Keratinocyte (primary cell): ENCODE results near the gene ATP11B. TPM values are rescaled to one million over a fixed set of nuclear protein-coding genes. Genes with fewer than 3 reads are reported as not detected.

Source experiments
- DNase-seq: peaks from one replicate; pipeline ENCODE4 v3.0.0-alpha.2; 2011; ENCODE audit warnings: low read depth, missing footprints, low spot score
- FAIRE-seq: peaks from 2 replicates; lab custom pipeline; 2011; peaks lifted over from hg19 to GRCh38; lab: Jason Lieb, UNC
- H2AFZ ChIP-seq: 2 replicates; pipeline ENCODE4 v1.6.0; 2012; ENCODE audit warnings: low read length, control low read depth, inconsistent platforms; ENCODE audit not compliant: control insufficient read depth
- H3K27ac ChIP-seq: 2 replicates; pipeline ENCODE4 v1.5.1; 2011; ENCODE audit warnings: low read length; ENCODE audit not compliant: control insufficient read depth, insufficient read depth
- H3K27me3 ChIP-seq: 3 replicates; pipeline ENCODE4 v1.6.0; 2011; ENCODE audit warnings: low read length; ENCODE audit not compliant: control insufficient read depth, insufficient read depth; ENCODE audit errors: extremely low read depth
- H3K36me3 ChIP-seq, 2 experiments: 2 replicates in 1 of 2; 3 replicates in 1 of 2; pipeline ENCODE4 v1.5.1; 2011; ENCODE audit warnings: low read length in 2 of 2, mild to moderate bottlenecking in 1 of 2; ENCODE audit not compliant: control insufficient read depth in 2 of 2, insufficient read depth in 2 of 2; ENCODE audit errors: extremely low read depth in 1 of 2
- H3K4me1 ChIP-seq: 3 replicates; pipeline ENCODE4 v1.5.1; 2011; ENCODE audit warnings: low read length; ENCODE audit not compliant: control insufficient read depth, insufficient read depth; ENCODE audit errors: extremely low read depth
- H3K4me2 ChIP-seq: 3 replicates; pipeline ENCODE4 v1.6.0; 2011; ENCODE audit warnings: low read depth, low read length; ENCODE audit not compliant: control insufficient read depth, insufficient read depth; ENCODE audit errors: extremely low read depth
- H3K4me3 ChIP-seq, 3 experiments: fragments of 200-600 bp in 1 of 3; sonication (generic) in 1 of 3; 2 replicates in 2 of 3; 3 replicates in 1 of 3; pipeline ENCODE4 v1.5.1; 2011 to 2016; ENCODE audit warnings: low read length in 3 of 3, mild to moderate bottlenecking in 3 of 3, control low read depth in 2 of 3, inconsistent platforms in 1 of 3, low read depth in 1 of 3, mixed read lengths in 1 of 3, mixed run types in 1 of 3, moderate library complexity in 1 of 3; ENCODE audit not compliant: control insufficient read depth in 2 of 3, insufficient read depth in 2 of 3; ENCODE audit errors: extremely low read depth in 1 of 3
- H3K79me2 ChIP-seq: 2 replicates; pipeline ENCODE4 v1.6.0; 2012; ENCODE audit warnings: low read length; ENCODE audit not compliant: control insufficient read depth, insufficient read depth
- H3K9ac ChIP-seq: 3 replicates; pipeline ENCODE4 v1.6.0; 2011; ENCODE audit warnings: low read length; ENCODE audit not compliant: control insufficient read depth, insufficient read depth; ENCODE audit errors: extremely low read depth
- H3K9me1 ChIP-seq: 3 replicates; pipeline ENCODE4 v1.6.0; 2011; ENCODE audit warnings: low read length; ENCODE audit not compliant: control insufficient read depth, insufficient read depth; ENCODE audit errors: extremely low read depth
- H3K9me3 ChIP-seq: 2 replicates; pipeline ENCODE4 v1.5.1; 2012; ENCODE audit warnings: low read depth, low read length; ENCODE audit not compliant: control insufficient read depth
- H4K20me1 ChIP-seq: 3 replicates; pipeline ENCODE4 v1.6.0; 2011; ENCODE audit warnings: low read length; ENCODE audit not compliant: control insufficient read depth, insufficient read depth; ENCODE audit errors: extremely low read depth
- EZH2 ChIP-seq: IDR thresholded peaks from one replicate; pipeline ENCODE4 v1.6.1; 2012; ENCODE audit warnings: inconsistent platforms, mild to moderate bottlenecking, low read length, moderate library complexity
- dilution Hi-C: fragments of 300-500 bp; cut with MboI; formaldehyde crosslinking; loops from one replicate; pipeline ENCODE4 v1.7.0; 2020; ENCODE audit warnings: low sequenced_read_pairs; ENCODE audit not compliant: extremely low pct_ligation_motif_present
- polyA plus RNA-seq, 5 experiments: library from polyadenylated mRNA; depleted of rRNA in 3 of 5; stranded (reverse) in 3 of 5; stranded (forward) in 1 of 5; unstranded in 1 of 5; fragments of >200 nt; gene quantifications; 1 replicate in 1 of 5; 2 replicates in 3 of 5; 3 replicates in 1 of 5; pipeline versions ENCODE4 v1.2.1 to v1.2.3, GENCODE V29; 2011 to 2012; ENCODE audit warnings: missing spikeins in 2 of 5, low read depth in 1 of 5, low replicate concordance in 1 of 5
- TF ChIP-seq, protein P1 (sequence below), 3 experiments: IDR thresholded peaks in 1 of 3; conservative IDR thresholded peaks in 1 of 3; optimal IDR thresholded peaks in 1 of 3; 2 replicates in 2 of 3; 3 replicates in 1 of 3; pipeline versions ENCODE3 to v1.5.1; 2011; ENCODE audit warnings: low read length in 3 of 3, mild to moderate bottlenecking in 3 of 3, moderate library complexity in 2 of 3, control low read depth in 1 of 3, inconsistent platforms in 1 of 3; ENCODE audit not compliant: insufficient read depth in 2 of 3; ENCODE audit errors: extremely low read depth in 1 of 3

Gene ATP11B
- polyA plus RNA-seq, 1 donor (not counting 4 experiments of a cell fraction or from before 2014, with no cell fraction given): 28.9 TPM

- Histone ChIP-seq H3K79me2 (no peaks in the 10 kb centered on the region), H3K9me3 (no peaks in the 10 kb centered on the region), H3K9ac (no peak overlapping the region), H3K27ac (no peak overlapping the region), H3K4me2 (no peak overlapping the region), H4K20me1 (no peaks in the 10 kb centered on the region), H3K36me3 (peaks cover 2% of the 10 kb centered on the region in 2 experiments), H3K4me1 (peaks cover 5% of the 10 kb centered on the region), H3K27me3 (no peaks in the 10 kb centered on the region), H3K9me1 (no peaks in the 10 kb centered on the region), H2AFZ (no peak overlapping the region), H3K4me3 (no peak overlapping the region)
- dilution Hi-C loops: no loop called here
- FAIRE-seq: no peak
- no peak for TF ChIP-seq EZH2
- TF ChIP-seq, protein P1, sequence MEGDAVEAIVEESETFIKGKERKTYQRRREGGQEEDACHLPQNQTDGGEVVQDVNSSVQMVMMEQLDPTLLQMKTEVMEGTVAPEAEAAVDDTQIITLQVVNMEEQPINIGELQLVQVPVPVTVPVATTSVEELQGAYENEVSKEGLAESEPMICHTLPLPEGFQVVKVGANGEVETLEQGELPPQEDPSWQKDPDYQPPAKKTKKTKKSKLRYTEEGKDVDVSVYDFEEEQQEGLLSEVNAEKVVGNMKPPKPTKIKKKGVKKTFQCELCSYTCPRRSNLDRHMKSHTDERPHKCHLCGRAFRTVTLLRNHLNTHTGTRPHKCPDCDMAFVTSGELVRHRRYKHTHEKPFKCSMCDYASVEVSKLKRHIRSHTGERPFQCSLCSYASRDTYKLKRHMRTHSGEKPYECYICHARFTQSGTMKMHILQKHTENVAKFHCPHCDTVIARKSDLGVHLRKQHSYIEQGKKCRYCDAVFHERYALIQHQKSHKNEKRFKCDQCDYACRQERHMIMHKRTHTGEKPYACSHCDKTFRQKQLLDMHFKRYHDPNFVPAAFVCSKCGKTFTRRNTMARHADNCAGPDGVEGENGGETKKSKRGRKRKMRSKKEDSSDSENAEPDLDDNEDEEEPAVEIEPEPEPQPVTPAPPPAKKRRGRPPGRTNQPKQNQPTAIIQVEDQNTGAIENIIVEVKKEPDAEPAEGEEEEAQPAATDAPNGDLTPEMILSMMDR (optimal IDR thresholded peaks at IDR 0.05 in 1 of 3, IDR thresholded peaks at IDR 0.05 in 1 of 3, conservative IDR thresholded peaks at IDR 0.05 in 1 of 3; ENCODE audit: extremely low read depth in 1 of 3, insufficient read depth in 2 of 3, low read length in 3 of 3): no peak
- DNase-seq: no peak
Observed at GRCh38 chr3:182941719-182942118, 148.4 kb downstream of the ATP11B start.

GRCh38 chr3:182947888-182948287 lies 154.6 kb downstream of the ATP11B start:
- H3K4me2 ChIP-seq: no peak overlapping the region
- H3K9me3 ChIP-seq: no peaks in the 10 kb centered on the region
- H3K27ac ChIP-seq: no peak overlapping the region
- no peaks in the 10 kb centered on the region for H3K4me1 ChIP-seq
- peaks cover 3% of the 10 kb centered on the region in 2 experiments for H3K36me3 ChIP-seq
- no peak for DNase-seq
- no peaks in the 10 kb centered on the region for H3K9me1 ChIP-seq
- no peaks in the 10 kb centered on the region for H3K27me3 ChIP-seq
- dilution Hi-C loops: no loop called here
- no peak for FAIRE-seq
- no peak overlapping the region for H2AFZ ChIP-seq
- no peaks in the 10 kb centered on the region for H4K20me1 ChIP-seq
- TF ChIP-seq EZH2: no peak
- TF ChIP-seq, protein P1 (optimal IDR thresholded peaks at IDR 0.05 in 1 of 3, IDR thresholded peaks at IDR 0.05 in 1 of 3, conservative IDR thresholded peaks at IDR 0.05 in 1 of 3; ENCODE audit: extremely low read depth in 1 of 3, insufficient read depth in 2 of 3, low read length in 3 of 3): peak in 1 of 3 experiments; percentile 10
- H3K79me2 ChIP-seq: no peaks in the 10 kb centered on the region
- H3K4me3 ChIP-seq: no peak overlapping the region
- H3K9ac ChIP-seq: no peak overlapping the region
